HG02870 (cell line): Measurements from ENCODE around the gene SPOCD1.

Source experiments
- ATAC-seq: cut with Tn5 transposase; IDR thresholded peaks from one replicate; pipeline ENCODE4 v1.9.1; 2021; ENCODE audit warnings: mild to moderate bottlenecking, moderate library complexity; ENCODE audit not compliant: unreplicated experiment

The SPOCD1 gene

GRCh38 chr1:31758823-31759222 lies 57.0 kb downstream of the SPOCD1 start:
- no peak for ATAC-seq

GRCh38 chr1:31757989-31758388 lies 57.8 kb downstream of the SPOCD1 start:
- ATAC-seq = no peak

GRCh38 chr1:31757204-31757679 lies 58.6 kb downstream of the SPOCD1 start:
- ATAC-seq = no peak

- ATAC-seq = no peak
Observed at GRCh38 chr1:31756578-31756977, 59.2 kb downstream of the SPOCD1 start.

DNA sequence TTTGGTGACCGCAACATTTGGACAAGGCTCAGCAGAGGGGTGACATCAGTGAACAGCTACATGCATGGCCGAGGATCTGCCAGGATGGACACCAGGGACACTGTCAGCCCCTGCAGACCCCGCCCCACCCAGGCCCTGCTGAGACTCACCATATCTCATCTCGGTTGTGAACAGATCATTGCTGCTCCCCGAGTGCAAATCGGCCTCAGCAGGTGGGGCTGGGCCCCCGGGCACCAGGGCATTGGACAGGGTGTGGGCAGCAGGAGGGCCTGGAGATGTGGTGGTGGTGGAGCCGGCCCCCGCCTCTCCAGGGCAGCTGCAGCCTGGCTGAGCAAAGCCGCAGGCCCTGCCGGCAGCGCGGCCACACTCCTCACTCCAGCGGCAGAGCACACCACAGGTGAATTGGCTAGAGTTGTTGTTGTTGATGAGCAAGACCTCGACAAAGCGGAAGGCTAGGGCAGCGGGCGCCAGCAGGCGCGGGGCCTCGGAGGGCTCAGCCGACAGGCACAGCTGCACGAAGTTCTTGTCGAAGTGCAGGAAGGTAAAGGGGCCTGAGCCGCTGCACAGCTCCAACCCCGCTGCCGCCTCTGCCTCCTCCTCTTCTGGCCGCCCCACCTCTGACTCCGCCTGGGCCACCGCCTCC lies 59.9 kb downstream of the SPOCD1 start:
- ATAC-seq = no peak

- ATAC-seq = no peak
Observed at GRCh38 chr1:31755197-31755611, 60.6 kb downstream of the SPOCD1 start.

DNA sequence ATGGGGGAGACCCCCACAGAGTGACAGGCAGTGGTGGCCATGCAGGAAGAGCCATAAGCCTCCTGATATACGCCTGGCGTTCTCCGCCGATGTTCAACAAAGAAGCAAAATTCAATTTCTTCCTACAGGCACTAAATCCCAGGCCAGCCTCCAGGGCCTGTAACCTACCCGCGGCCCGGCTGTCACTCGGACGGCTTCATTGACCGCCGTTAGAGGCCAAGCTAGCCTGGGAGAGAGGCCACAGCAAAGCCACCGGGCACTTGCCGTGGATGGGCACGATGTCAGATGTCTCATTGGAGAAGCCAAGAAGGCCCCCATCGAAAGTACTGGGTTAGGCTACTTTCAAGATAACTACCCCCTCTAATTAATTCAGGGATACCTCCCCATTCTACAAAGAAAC lies 61.4 kb downstream of the SPOCD1 start:
- no peak for ATAC-seq

- no peak for ATAC-seq
Observed at GRCh38 chr1:31753707-31754349, 62.0 kb downstream of the SPOCD1 start.

- no peak for ATAC-seq
Observed at GRCh38 chr1:31752952-31753475, 62.8 kb downstream of the SPOCD1 start.

GRCh38 chr1:31752258-31752657 lies 63.6 kb downstream of the SPOCD1 start:
- ATAC-seq = no peak

GRCh38 chr1:31751822-31752241 lies 64.0 kb downstream of the SPOCD1 start:
- no peak for ATAC-seq

- ATAC-seq = no peak
Observed at GRCh38 chr1:31750858-31751510, 64.8 kb downstream of the SPOCD1 start.

DNA sequence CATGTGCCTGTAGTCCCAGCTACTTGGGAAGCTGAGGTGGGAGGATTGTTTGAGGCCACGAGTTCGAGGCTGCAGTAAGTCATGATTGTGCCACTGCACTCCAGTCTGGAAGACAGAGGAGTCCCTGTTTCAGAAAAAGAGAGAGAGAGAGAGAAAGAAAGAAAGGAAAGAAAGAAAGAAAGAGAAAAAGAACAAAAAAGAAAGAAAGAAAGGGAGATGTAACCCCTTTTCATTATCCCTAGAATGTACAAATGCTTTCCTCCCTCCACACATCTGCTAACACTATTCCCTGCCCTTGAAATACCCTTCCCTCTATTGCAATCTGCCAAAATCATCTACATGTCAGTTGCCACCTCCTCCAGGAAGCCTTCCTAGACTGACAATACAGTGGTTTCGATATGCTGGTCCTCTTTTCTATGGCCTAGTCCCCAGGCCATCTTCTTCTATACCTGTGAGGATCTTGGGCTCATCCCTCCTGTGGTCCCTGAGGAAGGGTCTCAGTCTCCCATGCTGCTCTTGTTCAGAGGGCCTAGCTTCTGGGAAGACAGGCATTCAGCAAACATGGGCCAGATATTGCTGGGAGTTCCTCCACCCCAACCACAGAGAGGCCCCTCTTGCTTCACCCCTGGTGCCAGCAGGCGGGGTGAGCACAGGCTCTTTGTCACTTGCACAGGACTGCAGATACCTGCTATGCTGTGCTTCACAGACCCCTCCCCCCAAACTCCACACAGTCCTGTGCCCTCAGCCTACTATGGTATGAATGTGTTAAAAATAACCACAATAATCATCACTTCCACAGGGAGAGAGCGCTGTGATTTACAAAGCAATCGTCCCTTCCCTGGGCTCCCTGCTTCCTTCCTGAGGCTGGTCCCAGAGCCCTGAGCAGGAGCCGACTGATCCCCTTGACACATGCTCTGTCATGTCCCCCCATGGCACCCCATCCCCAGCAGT lies 65.8 kb downstream of the SPOCD1 start:
- ATAC-seq = no peak

GRCh38 chr1:31748365-31748764 lies 67.5 kb downstream of the SPOCD1 start:
- no peak for ATAC-seq

- no peak for ATAC-seq
Observed at GRCh38 chr1:31747304-31747703, 68.5 kb downstream of the SPOCD1 start.

DNA sequence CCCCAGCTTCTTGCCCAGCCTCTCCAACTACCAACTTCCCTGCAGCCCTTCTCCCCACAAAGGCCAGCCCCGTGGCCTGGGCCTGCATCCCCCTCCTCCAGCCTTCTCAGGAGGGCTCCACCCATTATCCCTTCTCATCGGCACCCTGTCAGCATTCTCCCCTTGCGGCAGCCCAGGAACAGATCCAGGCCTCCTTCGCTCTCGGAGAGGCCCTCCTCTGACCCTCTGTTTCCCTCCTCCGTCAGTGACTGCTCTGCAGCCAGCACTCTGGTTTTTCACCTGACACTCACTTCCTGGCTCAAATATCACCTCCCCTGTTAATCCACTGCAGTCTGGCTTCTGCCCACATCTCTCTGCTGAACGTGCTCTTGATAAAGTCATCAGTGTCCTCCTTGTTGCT lies 69.1 kb downstream of the SPOCD1 start:
- no peak for ATAC-seq

DNA sequence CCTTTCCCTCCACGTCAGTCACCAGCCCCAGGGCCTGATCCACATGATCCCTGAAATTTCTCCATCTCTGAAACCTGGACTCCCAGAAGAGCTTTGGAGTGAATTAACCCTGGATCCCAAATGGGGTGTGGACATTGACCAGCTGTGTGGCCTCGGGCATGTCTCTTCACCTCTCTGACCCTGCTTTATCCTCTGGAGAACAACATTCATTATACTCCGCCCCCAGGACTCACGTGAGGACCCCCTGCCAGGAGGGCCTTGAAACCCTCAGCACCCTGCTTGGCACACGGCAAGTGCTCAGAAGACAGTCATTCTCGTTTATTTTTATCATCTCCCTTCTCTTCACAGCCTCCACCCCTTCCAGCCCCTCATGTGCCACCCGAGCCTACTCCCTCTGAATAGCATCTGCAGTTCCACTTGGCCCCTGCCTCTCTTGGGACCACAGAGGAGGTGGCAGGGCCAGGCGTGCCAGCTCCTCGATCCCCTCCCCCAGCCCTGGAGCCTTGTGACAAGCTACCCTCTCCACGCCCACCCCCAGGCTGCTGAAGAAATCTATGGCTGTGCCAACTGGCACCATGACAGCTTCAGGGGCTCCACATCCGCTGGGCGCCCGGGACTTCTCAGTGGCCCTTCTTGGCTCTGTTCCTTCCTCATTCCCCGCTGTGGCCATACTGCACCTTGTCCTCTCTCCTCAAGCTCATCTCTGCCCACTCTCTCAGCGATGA lies 69.7 kb downstream of the SPOCD1 start:
- ATAC-seq = no peak

GRCh38 chr1:31745096-31745945 lies 70.5 kb downstream of the SPOCD1 start:
- no peak for ATAC-seq
